Lower leg skin (tissue), 3 donors: ENCODE data around the gene PALLD.

Experiments used
- CTCF ChIP-seq, 3 donors: fragments of 450-650 bp; IDR thresholded peaks; one replicate each; pipeline ENCODE4 v1.5.1; 2016; ENCODE audit warnings: antibody characterized with exemption in 3 of 3, mild to moderate bottlenecking in 3 of 3, moderate library complexity in 2 of 3
- POLR2A ChIP-seq, 2 donors: fragments of 450-650 bp; IDR thresholded peaks; one replicate each; pipeline ENCODE4 v1.6.1; 2016 to 2017; ENCODE audit warnings: antibody characterized with exemption in 2 of 2, mild to moderate bottlenecking in 1 of 2, moderate library complexity in 1 of 2

GRCh38 chr4:168656055-168656660 lies 159.3 kb downstream of the PALLD start:
- TF ChIP-seq POLR2A (IDR thresholded peaks at IDR 0.05), result no peak
- TF ChIP-seq CTCF (IDR thresholded peaks at IDR 0.05), result no peak
